K562 (cell line): Measurements from ENCODE around the gene TMEM167B. TPM values are rescaled to one million over a fixed set of nuclear protein-coding genes. Genes with fewer than 3 reads are reported as not detected.

Experiments
- BRF1 ChIP-seq: IDR thresholded peaks from 3 replicates; pipeline ENCODE4 v1.6.1; 2011; ENCODE audit warnings: borderline replicate concordance, mild to moderate bottlenecking; ENCODE audit not compliant: insufficient read length; ENCODE audit errors: extremely low read depth
- DDX20 ChIP-seq: fragments of 450-650 bp; IDR thresholded peaks from 2 replicates; pipeline ENCODE4 v1.6.1; 2016; ENCODE audit warnings: missing genetic modification characterization, low read depth, mild to moderate bottlenecking, missing compliant biosample characterization, moderate library complexity
- ELF1 ChIP-seq: fragments of 200-800 bp; sonication (Bioruptor generic); IDR thresholded peaks from 2 replicates; pipeline ENCODE4 v1.6.1; 2016; ENCODE audit warnings: missing genetic modification characterization, missing compliant biosample characterization
- NCOA6 ChIP-seq: fragments of 450-650 bp; IDR thresholded peaks from 2 replicates; pipeline ENCODE4 v1.6.1; 2017; ENCODE audit warnings: mild to moderate bottlenecking
- NR2C2 ChIP-seq, 2 experiments: fragments of 200-800 bp in 1 of 2; sonication (Bioruptor generic) in 1 of 2; sonication (generic) in 1 of 2; formaldehyde crosslinking in 1 of 2; IDR thresholded peaks; 2 replicates each; pipeline versions ENCODE4 v1.6.1 to v1.8.0; 2016 to 2022; ENCODE audit warnings: mild to moderate bottlenecking in 1 of 2, missing compliant biosample characterization in 1 of 2, missing genetic modification characterization in 1 of 2, missing genetic modification reagents in 1 of 2
- SAP30 ChIP-seq: fragments of 200-600 bp; sonication (generic); IDR thresholded peaks from 2 replicates; pipeline ENCODE4 v1.6.1; 2012; ENCODE audit warnings: borderline replicate concordance, low read depth, mild to moderate bottlenecking, moderate library complexity, low read length, control low read depth, inconsistent platforms; ENCODE audit not compliant: insufficient read depth, poor library complexity, severe bottlenecking
- SMARCA5 ChIP-seq: fragments of 450-650 bp; IDR thresholded peaks from 2 replicates; pipeline ENCODE4 v1.6.1; 2016
- SNIP1 ChIP-seq: fragments of 450-650 bp; IDR thresholded peaks from 2 replicates; pipeline ENCODE4 v1.7.1; 2017; ENCODE audit warnings: low read depth, mild to moderate bottlenecking
- SRSF1 ChIP-seq: fragments of 200-400 bp; formaldehyde crosslinking; IDR thresholded peaks from 2 replicates; pipeline ENCODE4 v1.6.1; 2017; ENCODE audit warnings: mild to moderate bottlenecking, low read depth, low read length, moderate library complexity
- SRSF7 ChIP-seq: fragments of 200-400 bp; formaldehyde crosslinking; optimal IDR thresholded peaks from 2 replicates; pipeline ENCODE3; 2017; ENCODE audit warnings: mild to moderate bottlenecking, low read depth, low read length
- TBP ChIP-seq: optimal IDR thresholded peaks from 2 replicates; pipeline ENCODE3; 2011; ENCODE audit warnings: low read depth, low read length, improper control_type of control experiment
- U2AF1 ChIP-seq: fragments of 200-400 bp; formaldehyde crosslinking; optimal IDR thresholded peaks from 2 replicates; pipeline ENCODE3; 2017; ENCODE audit warnings: mild to moderate bottlenecking, low read depth, low read length, moderate library complexity
- XRCC3 ChIP-seq: fragments of 450-650 bp; IDR thresholded peaks from 2 replicates; pipeline ENCODE4 v1.6.1; 2017; ENCODE audit warnings: mild to moderate bottlenecking, moderate library complexity
- ZC3H8 ChIP-seq: fragments of 450-650 bp; IDR thresholded peaks from 2 replicates; pipeline ENCODE4 v1.6.1; 2017
- ZKSCAN8 ChIP-seq: fragments of 200-800 bp; sonication (Bioruptor generic); IDR thresholded peaks from 2 replicates; pipeline ENCODE4 v1.6.1; 2016; ENCODE audit warnings: missing genetic modification characterization, missing compliant biosample characterization
- ZNF274 ChIP-seq: IDR thresholded peaks from 2 replicates; pipeline ENCODE4 v1.6.1; 2011; ENCODE audit warnings: low read depth, mild to moderate bottlenecking, low read length, moderate library complexity, borderline replicate concordance
- ZNF707 ChIP-seq: fragments of 250-450 bp; sonication (Bioruptor Pico); conservative IDR thresholded peaks from 2 replicates; pipeline ENCODE4 v1.8.0; 2022; ENCODE audit warnings: inconsistent platforms, mild to moderate bottlenecking, moderate library complexity
- ZNF780A ChIP-seq: fragments of 250-450 bp; sonication (Bioruptor Pico); IDR thresholded peaks from 2 replicates; pipeline ENCODE4 v1.5.0; 2021; ENCODE audit warnings: mild to moderate bottlenecking
- ZNF79 ChIP-seq: fragments of 250-450 bp; sonication (Bioruptor Pico); IDR thresholded peaks from 2 replicates; pipeline ENCODE4 v1.4.0; 2020; ENCODE audit warnings: low read depth, mild to moderate bottlenecking, moderate library complexity
- polyA plus RNA-seq, 8 experiments: library from polyadenylated mRNA; depleted of rRNA in 4 of 8; stranded (reverse) in 5 of 8; unstranded in 3 of 8; fragments of >200 nt; fragmentation: Nextera tagmentation in 2 of 8; fragmentation: Illumina TruSeq in 1 of 8; extraction: Ambion mirVana in 2 of 8; extraction: Trizol in 1 of 8; gene quantifications; 2 replicates each; pipeline versions ENCODE4 v1.2.1 to v1.2.3, GENCODE V29; 2011 to 2014; ENCODE audit warnings: inconsistent platforms in 1 of 8, missing spikeins in 1 of 8
- total RNA-seq, 7 experiments: library from RNA; depleted of rRNA in 6 of 7; stranded (reverse); fragments of >200 nt in 6 of 7; fragmentation: Illumina TruSeq in 2 of 7; extraction: Trizol in 2 of 7; gene quantifications; 2 replicates each; pipeline versions ENCODE4 v1.2.1 to v1.2.3, GENCODE V29; 2011 to 2021; ENCODE audit warnings: low replicate concordance in 1 of 7
- TF ChIP-seq, protein P1 (sequence below): fragments of 250-450 bp; sonication (Bioruptor Pico); IDR thresholded peaks from 2 replicates; pipeline ENCODE4 v1.5.1; 2021; ENCODE audit warnings: mild to moderate bottlenecking
- TF ChIP-seq, protein P2 (sequence below): fragments of 450-650 bp; conservative IDR thresholded peaks from 2 replicates; pipeline ENCODE4 v1.6.1; 2016; ENCODE audit warnings: missing genetic modification characterization, low read depth, mild to moderate bottlenecking, control low read depth, missing compliant biosample characterization
- TF ChIP-seq, protein P3 (sequence below): fragments of 250-450 bp; sonication (Bioruptor Pico); IDR thresholded peaks from 2 replicates; pipeline ENCODE4 v1.4.0; 2020; ENCODE audit warnings: mild to moderate bottlenecking, moderate library complexity
- TF ChIP-seq, protein P4 (sequence below): sonication (generic); formaldehyde crosslinking; IDR thresholded peaks from 2 replicates; pipeline ENCODE4 v1.9.0; 2022; ENCODE audit warnings: mild to moderate bottlenecking, missing genetic modification reagents

Gene TMEM167B
- total and polyA plus RNA-seq, 9 of the 15 experiments (the other 6 are each of a cell fraction or from before 2014, with no cell fraction given), result 17.2 to 36.4 (median 32.2) TPM

DNA sequence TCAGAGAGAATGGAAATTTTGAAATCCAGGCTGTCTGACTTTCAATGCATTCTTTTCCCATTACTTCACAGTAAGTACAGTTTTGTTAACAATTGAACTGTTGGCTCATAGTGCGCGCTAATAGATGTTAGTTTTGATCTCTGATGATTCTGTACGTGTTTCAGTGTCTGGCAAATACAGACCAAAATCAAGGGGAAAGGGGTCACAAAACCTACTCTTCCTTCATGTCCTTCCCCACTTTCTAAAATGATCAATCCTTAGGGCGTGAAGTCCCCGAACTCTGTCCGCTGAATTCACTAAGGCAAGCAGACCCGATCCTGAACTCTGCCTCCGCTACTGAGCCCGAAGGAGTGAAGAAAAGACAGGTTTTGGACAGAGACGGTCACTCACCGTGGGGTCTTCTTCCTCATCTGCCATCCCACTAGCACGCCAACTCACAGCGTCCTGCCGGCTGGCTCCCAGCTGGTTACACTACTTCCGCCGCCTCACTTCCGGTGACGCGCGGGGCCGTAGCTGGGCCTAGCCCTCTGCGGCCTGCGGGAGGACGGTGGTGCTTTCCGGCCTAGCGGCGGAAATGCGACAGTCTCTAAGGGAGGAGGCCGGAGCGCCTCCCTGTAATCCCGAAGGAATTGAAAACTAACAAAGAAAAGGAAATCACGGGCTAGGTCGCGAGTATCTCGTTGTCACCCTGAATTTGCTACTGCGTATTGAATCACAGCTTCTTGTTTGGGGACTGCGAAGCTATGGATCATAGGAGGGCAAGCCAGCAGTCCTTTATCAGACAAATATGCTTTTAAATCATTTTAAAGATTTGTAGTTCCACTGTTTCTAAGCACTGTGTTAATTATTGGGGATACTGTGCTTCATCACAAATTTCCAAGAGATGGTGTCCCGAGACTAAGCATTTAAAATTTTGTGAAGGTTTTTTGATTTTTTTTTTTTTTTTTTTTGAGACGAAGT, 14.8 kb upstream of the TMEM167B start, which contains the start of gene TAF13 (continued):
- TF ChIP-seq BRF1, result no peak
- TF ChIP-seq SRSF1, result no peak
- peak; percentile 85 for TF ChIP-seq ELF1 (tag)
- TF ChIP-seq, protein P1, sequence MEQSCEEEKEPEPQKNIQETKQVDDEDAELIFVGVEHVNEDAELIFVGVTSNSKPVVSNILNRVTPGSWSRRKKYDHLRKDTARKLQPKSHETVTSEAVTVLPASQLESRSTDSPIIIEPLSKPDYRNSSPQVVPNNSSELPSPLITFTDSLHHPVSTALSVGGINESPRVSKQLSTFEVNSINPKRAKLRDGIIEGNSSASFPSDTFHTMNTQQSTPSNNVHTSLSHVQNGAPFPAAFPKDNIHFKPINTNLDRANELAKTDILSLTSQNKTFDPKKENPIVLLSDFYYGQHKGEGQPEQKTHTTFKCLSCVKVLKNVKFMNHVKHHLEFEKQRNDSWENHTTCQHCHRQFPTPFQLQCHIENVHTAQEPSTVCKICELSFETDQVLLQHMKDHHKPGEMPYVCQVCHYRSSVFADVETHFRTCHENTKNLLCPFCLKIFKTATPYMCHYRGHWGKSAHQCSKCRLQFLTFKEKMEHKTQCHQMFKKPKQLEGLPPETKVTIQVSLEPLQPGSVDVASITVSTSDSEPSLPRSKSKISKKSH, result no peak
- TF ChIP-seq SNIP1, result no peak
- no peak for TF ChIP-seq NR2C2 (CRISPR knock-in tag; IDR thresholded peaks at IDR 0.05)
- peak; percentile 75 for TF ChIP-seq NR2C2 (tag; IDR thresholded peaks at IDR 0.05)
- TF ChIP-seq ZC3H8, result peak; percentile 30; the same call in 1 of the 2 replicates
- TF ChIP-seq ZNF707 (CRISPR knock-in tag), result no peak
- no peak for TF ChIP-seq XRCC3
- no peak for TF ChIP-seq ZNF780A (CRISPR knock-in tag)
- TF ChIP-seq, protein P2, sequence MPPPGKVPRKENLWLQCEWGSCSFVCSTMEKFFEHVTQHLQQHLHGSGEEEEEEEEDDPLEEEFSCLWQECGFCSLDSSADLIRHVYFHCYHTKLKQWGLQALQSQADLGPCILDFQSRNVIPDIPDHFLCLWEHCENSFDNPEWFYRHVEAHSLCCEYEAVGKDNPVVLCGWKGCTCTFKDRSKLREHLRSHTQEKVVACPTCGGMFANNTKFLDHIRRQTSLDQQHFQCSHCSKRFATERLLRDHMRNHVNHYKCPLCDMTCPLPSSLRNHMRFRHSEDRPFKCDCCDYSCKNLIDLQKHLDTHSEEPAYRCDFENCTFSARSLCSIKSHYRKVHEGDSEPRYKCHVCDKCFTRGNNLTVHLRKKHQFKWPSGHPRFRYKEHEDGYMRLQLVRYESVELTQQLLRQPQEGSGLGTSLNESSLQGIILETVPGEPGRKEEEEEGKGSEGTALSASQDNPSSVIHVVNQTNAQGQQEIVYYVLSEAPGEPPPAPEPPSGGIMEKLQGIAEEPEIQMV (tag), result no peak
- TF ChIP-seq NCOA6, result no peak
- TF ChIP-seq, protein P3, sequence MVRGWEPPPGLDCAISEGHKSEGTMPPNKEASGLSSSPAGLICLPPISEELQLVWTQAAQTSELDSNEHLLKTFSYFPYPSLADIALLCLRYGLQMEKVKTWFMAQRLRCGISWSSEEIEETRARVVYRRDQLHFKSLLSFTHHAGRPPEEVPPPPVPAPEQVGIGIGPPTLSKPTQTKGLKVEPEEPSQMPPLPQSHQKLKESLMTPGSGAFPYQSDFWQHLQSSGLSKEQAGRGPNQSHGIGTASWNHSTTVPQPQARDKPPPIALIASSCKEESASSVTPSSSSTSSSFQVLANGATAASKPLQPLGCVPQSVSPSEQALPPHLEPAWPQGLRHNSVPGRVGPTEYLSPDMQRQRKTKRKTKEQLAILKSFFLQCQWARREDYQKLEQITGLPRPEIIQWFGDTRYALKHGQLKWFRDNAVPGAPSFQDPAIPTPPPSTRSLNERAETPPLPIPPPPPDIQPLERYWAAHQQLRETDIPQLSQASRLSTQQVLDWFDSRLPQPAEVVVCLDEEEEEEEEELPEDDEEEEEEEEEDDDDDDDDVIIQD (CRISPR knock-in tag), result no peak
- no peak for TF ChIP-seq SRSF7
- TF ChIP-seq ZNF79 (CRISPR knock-in tag), result no peak
- TF ChIP-seq, protein P4, sequence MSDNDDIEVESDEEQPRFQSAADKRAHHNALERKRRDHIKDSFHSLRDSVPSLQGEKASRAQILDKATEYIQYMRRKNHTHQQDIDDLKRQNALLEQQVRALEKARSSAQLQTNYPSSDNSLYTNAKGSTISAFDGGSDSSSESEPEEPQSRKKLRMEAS (CRISPR knock-in tag), result peak; percentile 63; the same call in 1 of the 2 replicates
- no peak for TF ChIP-seq ZNF274
- TF ChIP-seq DDX20 (tag), result no peak
- no peak for TF ChIP-seq ZKSCAN8 (CRISPR knock-in tag)
- TF ChIP-seq SAP30, result peak; percentile 99
- peak; percentile 86 for TF ChIP-seq TBP
- no peak for TF ChIP-seq U2AF1
- TF ChIP-seq SMARCA5, result no peak
